ENCODE results near the gene ING2. TPM values are rescaled to one million over a fixed set of nuclear protein-coding genes. Genes with fewer than 3 reads are reported as not detected.
A peak's percentile ranks its signal among the peaks of the same experiment; 100 is the strongest.

The ING2 gene
- 8.8 to 16.1 TPM (median 12.1 TPM) in 3 replicates for polyA plus RNA-seq
- polyA plus RNA-seq (2011; ENCODE audit: low read depth) = 16.9 TPM
- polyA plus RNA-seq (2011; cell fraction: cytosol; rRNA removed) = 12.8 and 17.5 TPM in 2 replicates
- 7.0 and 9.0 TPM in 2 replicates for polyA plus RNA-seq (2011; cell fraction: nucleus; rRNA removed)
- polyA plus RNA-seq (2012; ENCODE audit: low replicate concordance) = 13.7 and 15.0 TPM in 2 replicates
- 0.92 to 2.4 TPM in 2 of 3 replicates, not detected in the other for polyA minus RNA-seq
- 4.6 TPM for polyA minus RNA-seq (2011; cell fraction: cytosol; rRNA and poly(A)+ RNA removed)
- 0.53 and 2.1 TPM in 2 replicates for polyA minus RNA-seq (2011; cell fraction: nucleus; rRNA and poly(A)+ RNA removed)

GRCh38 chr4:183504930-183505610 lies at the start of gene ING2:
Gene ING2 (plus strand): TSS chr4:183505058. CDS start chr4:183505196, 138 bp downstream.
- dilution Hi-C loops (cut with MboI; ENCODE audit: extremely low pct_ligation_motif_present, low sequenced_read_pairs) = no loop called here
- Histone ChIP-seq H4K20me1 (ENCODE audit: control insufficient read depth, extremely low read depth, insufficient read depth, low read length) (no peaks in the 10 kb centered on the region), H3K9me3 (ENCODE audit: control insufficient read depth, low read depth, low read length) (no peaks in the 10 kb centered on the region), H3K4me3 (ENCODE audit: control insufficient read depth in 2 of 3, extremely low read depth in 1 of 3, insufficient read depth in 2 of 3, low read depth in 1 of 3, low read length in 3 of 3) (peak within 1 kb of the TSS; percentile 88 to 96 (median 94)), H3K4me1 (ENCODE audit: control insufficient read depth, extremely low read depth, insufficient read depth, low read length) (peaks cover 14% of the 10 kb centered on the region), H3K9me1 (ENCODE audit: control insufficient read depth, extremely low read depth, insufficient read depth, low read length) (no peaks in the 10 kb centered on the region), H3K36me3 (ENCODE audit: control insufficient read depth in 2 of 2, extremely low read depth in 1 of 2, insufficient read depth in 2 of 2, low read length in 2 of 2) (no peaks in the 10 kb centered on the region), H3K27me3 (ENCODE audit: control insufficient read depth, extremely low read depth, insufficient read depth, low read length) (no peaks in the 10 kb centered on the region), H3K79me2 (ENCODE audit: control insufficient read depth, insufficient read depth, low read length) (peaks cover 47% of the 10 kb centered on the region), H3K4me2 (ENCODE audit: control insufficient read depth, extremely low read depth, insufficient read depth, low read depth, low read length) (peak within 1 kb of the TSS; percentile 59), H3K27ac (ENCODE audit: control insufficient read depth, insufficient read depth, low read length) (peak within 1 kb of the TSS; percentile 90), H3K9ac (ENCODE audit: control insufficient read depth, extremely low read depth, insufficient read depth, low read length) (peak within 1 kb of the TSS; percentile 90), H2AFZ (ENCODE audit: control insufficient read depth, low read length) (peak within 1 kb of the TSS; percentile 95)
- DNase-seq (ENCODE audit: low read depth, low spot score) (no peak), FAIRE-seq (no peak)
- TF ChIP-seq EZH2 (IDR thresholded peaks at IDR 0.05; ENCODE audit: low read length) (no peak), CTCF (optimal IDR thresholded peaks at IDR 0.05 in 1 of 3, IDR thresholded peaks at IDR 0.05 in 1 of 3, conservative IDR thresholded peaks at IDR 0.05 in 1 of 3; ENCODE audit: extremely low read depth in 1 of 3, insufficient read depth in 2 of 3, low read length in 3 of 3) (no peak)

GRCh38 chr4:183455431-183456195 lies 49.2 kb upstream of the ING2 start:
- no peak overlapping the region for H3K4me3 ChIP-seq (ENCODE audit: control insufficient read depth in 2 of 3, extremely low read depth in 1 of 3, insufficient read depth in 2 of 3, low read depth in 1 of 3, low read length in 3 of 3)
- dilution Hi-C loops (cut with MboI; ENCODE audit: extremely low pct_ligation_motif_present, low sequenced_read_pairs) = no loop called here
- H4K20me1 ChIP-seq (ENCODE audit: control insufficient read depth, extremely low read depth, insufficient read depth, low read length) = no peaks in the 10 kb centered on the region
- DNase-seq (ENCODE audit: low read depth, low spot score) (no peak), FAIRE-seq (no peak)
- H3K9ac ChIP-seq (ENCODE audit: control insufficient read depth, extremely low read depth, insufficient read depth, low read length) = no peak overlapping the region
- H3K79me2 ChIP-seq (ENCODE audit: control insufficient read depth, insufficient read depth, low read length) = no peaks in the 10 kb centered on the region
- H3K27me3 ChIP-seq (ENCODE audit: control insufficient read depth, extremely low read depth, insufficient read depth, low read length) = no peaks in the 10 kb centered on the region
- no peak overlapping the region for H3K4me2 ChIP-seq (ENCODE audit: control insufficient read depth, extremely low read depth, insufficient read depth, low read depth, low read length)
- H3K36me3 ChIP-seq (ENCODE audit: control insufficient read depth in 2 of 2, extremely low read depth in 1 of 2, insufficient read depth in 2 of 2, low read length in 2 of 2) = peaks cover 0 to 2% of the 10 kb centered on the region in 2 experiments
- H3K9me1 ChIP-seq (ENCODE audit: control insufficient read depth, extremely low read depth, insufficient read depth, low read length) = no peaks in the 10 kb centered on the region
- TF ChIP-seq CTCF (optimal IDR thresholded peaks at IDR 0.05 in 1 of 3, IDR thresholded peaks at IDR 0.05 in 1 of 3, conservative IDR thresholded peaks at IDR 0.05 in 1 of 3; ENCODE audit: extremely low read depth in 1 of 3, insufficient read depth in 2 of 3, low read length in 3 of 3) (no peak), EZH2 (IDR thresholded peaks at IDR 0.05; ENCODE audit: low read length) (no peak)
- no peaks in the 10 kb centered on the region for H3K9me3 ChIP-seq (ENCODE audit: control insufficient read depth, low read depth, low read length)
- H2AFZ ChIP-seq (ENCODE audit: control insufficient read depth, low read length) = no peak overlapping the region
- no peaks in the 10 kb centered on the region for H3K4me1 ChIP-seq (ENCODE audit: control insufficient read depth, extremely low read depth, insufficient read depth, low read length)
- no peak overlapping the region for H3K27ac ChIP-seq (ENCODE audit: control insufficient read depth, insufficient read depth, low read length)

All from keratinocyte (primary cell).